ENCODE results near the gene WASF3.

WASF3 gene

DNA sequence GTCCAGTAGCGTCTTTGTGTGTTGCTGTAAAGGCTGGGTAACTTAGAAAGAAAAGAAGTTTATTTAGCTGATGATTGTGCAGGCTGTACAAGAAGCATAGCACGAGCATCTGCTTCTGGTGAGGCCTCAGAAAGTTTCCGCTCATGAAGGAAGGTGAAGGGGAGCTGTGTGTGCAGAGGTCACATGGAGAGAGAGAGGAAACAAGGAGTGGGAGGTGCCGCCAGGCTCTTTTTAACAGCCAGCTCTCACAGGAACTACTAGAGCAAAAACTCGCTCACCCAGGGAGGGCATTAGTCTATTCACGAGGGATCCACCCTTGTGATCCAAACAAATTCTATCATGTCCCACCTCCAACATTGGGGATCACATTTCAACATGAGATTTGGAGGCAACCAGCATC lies 103.3 kb downstream of the WASF3 start:
- H3K27me3 Mint-ChIP-seq, result peaks cover 7% of the 10 kb centered on the region
- H3K4me3 Mint-ChIP-seq, result no peak overlapping the region
- H3K36me3 Mint-ChIP-seq, result no peaks in the 10 kb centered on the region
- H3K27ac Mint-ChIP-seq, result no peak overlapping the region
- no peaks in the 10 kb centered on the region for H3K9me3 Mint-ChIP-seq (ENCODE audit: low read depth)
- H3K4me1 Mint-ChIP-seq (ENCODE audit: low read depth), result no peaks in the 10 kb centered on the region

- peaks cover 8% of the 10 kb centered on the region for H3K27me3 Mint-ChIP-seq
- no peaks in the 10 kb centered on the region for H3K9me3 Mint-ChIP-seq (ENCODE audit: low read depth)
- H3K4me3 Mint-ChIP-seq, result no peak overlapping the region
- no peaks in the 10 kb centered on the region for H3K36me3 Mint-ChIP-seq
- no peak overlapping the region for H3K27ac Mint-ChIP-seq
- no peaks in the 10 kb centered on the region for H3K4me1 Mint-ChIP-seq (ENCODE audit: low read depth)
Measured at GRCh38 chr13:26663791-26664190, 106.3 kb downstream of the WASF3 start.

GRCh38 chr13:26664286-26664685 lies 106.8 kb downstream of the WASF3 start:
- no peaks in the 10 kb centered on the region for H3K4me1 Mint-ChIP-seq (ENCODE audit: low read depth)
- no peaks in the 10 kb centered on the region for H3K9me3 Mint-ChIP-seq (ENCODE audit: low read depth)
- no peaks in the 10 kb centered on the region for H3K36me3 Mint-ChIP-seq
- no peak overlapping the region for H3K27ac Mint-ChIP-seq
- H3K4me3 Mint-ChIP-seq, result no peak overlapping the region
- peaks cover 8% of the 10 kb centered on the region for H3K27me3 Mint-ChIP-seq

DNA sequence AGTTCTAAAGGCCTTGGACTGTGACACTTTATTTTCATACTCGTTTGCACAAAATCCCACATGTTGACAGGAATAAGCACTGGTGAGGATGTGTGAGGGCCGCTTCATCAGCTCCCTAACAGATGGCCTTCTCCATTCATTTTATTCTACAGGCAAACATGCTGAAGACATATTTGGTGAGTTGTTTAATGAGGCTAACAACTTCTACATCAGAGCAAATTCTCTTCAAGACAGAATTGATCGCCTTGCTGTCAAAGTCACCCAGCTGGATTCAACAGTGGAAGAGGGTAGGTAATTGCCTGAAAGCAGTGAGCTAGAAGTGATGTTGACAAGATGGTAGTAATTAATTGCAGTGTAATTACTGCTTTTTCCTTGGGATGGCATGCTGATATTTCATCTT lies 107.4 kb downstream of the WASF3 start:
- no peaks in the 10 kb centered on the region for H3K4me1 Mint-ChIP-seq (ENCODE audit: low read depth)
- H3K27ac Mint-ChIP-seq, result no peak overlapping the region
- peaks cover 11% of the 10 kb centered on the region for H3K27me3 Mint-ChIP-seq
- H3K4me3 Mint-ChIP-seq, result no peak overlapping the region
- H3K36me3 Mint-ChIP-seq, result no peaks in the 10 kb centered on the region
- H3K9me3 Mint-ChIP-seq (ENCODE audit: low read depth), result no peaks in the 10 kb centered on the region

DNA sequence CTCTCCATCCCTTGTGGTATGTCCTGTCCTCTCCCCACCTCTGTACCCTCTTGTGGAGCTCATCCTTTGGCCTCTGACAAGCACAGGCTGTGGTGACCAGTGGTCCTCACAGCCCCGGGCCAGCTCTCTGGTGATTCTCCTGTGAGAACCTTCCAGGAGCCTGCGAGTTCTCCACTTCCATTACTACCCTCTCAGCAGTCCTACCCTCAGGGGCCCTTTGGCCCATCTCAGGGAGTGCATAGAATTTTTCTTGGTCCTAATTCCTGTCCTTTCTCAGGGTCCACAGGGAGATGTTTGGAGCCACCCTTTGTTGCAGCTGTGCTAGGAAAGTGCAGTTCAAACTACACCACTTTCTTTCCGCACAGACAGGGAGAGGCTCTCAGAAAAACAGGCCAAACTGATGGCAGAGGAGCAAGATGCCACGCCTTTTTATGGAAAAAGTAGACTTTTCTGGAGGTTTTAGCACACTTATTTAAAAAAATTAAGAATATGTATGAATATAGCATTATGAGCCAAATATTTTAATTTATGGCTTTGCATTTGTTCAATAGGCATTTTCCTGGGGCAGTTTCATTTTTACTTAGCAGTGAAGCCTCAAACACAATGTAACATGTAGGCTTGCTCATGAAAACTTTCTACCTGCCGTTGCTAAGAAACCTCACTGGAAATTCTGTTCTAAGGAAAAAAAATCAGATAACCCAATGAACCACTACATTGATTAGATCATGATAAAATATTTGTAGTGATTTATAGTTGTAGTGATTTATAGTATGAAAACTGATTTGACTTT lies 111.1 kb downstream of the WASF3 start:
- H3K36me3 Mint-ChIP-seq, result no peaks in the 10 kb centered on the region
- no peak overlapping the region for H3K27ac Mint-ChIP-seq
- no peaks in the 10 kb centered on the region for H3K9me3 Mint-ChIP-seq (ENCODE audit: low read depth)
- H3K4me1 Mint-ChIP-seq (ENCODE audit: low read depth), result no peaks in the 10 kb centered on the region
- peaks cover 9% of the 10 kb centered on the region for H3K27me3 Mint-ChIP-seq
- H3K4me3 Mint-ChIP-seq, result no peak overlapping the region

DNA sequence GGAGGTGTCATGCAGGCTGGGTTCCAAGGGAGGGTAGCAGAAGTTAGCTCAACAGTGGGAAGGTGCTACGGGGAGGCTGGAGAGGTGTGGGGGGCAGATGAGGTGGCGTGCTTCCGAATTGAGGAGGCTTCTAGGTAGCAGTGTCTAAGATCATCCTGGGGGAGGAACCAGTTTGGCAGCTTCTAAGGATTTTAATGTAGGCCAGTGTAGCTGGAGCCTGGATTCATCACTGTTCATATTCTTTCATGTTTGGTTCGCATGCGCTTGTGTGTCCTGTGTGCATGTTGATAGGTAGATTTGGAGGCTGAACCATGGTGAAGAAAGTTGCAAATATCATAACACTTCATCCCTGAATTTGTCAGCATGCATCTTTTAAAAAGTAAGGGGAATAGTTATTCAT lies 116.4 kb downstream of the WASF3 start:
- Mint-ChIP-seq H3K4me3 (no peak overlapping the region), H3K27me3 (peaks cover 7% of the 10 kb centered on the region), H3K36me3 (no peaks in the 10 kb centered on the region), H3K9me3 (ENCODE audit: low read depth) (no peaks in the 10 kb centered on the region), H3K4me1 (ENCODE audit: low read depth) (no peaks in the 10 kb centered on the region), H3K27ac (no peak overlapping the region)

GRCh38 chr13:26677156-26677555 lies 119.7 kb downstream of the WASF3 start:
- Mint-ChIP-seq H3K4me3 (no peak overlapping the region), H3K4me1 (ENCODE audit: low read depth) (no peaks in the 10 kb centered on the region), H3K27ac (no peak overlapping the region), H3K27me3 (peaks cover 4% of the 10 kb centered on the region), H3K9me3 (ENCODE audit: low read depth) (no peaks in the 10 kb centered on the region), H3K36me3 (peaks cover 2% of the 10 kb centered on the region)

GRCh38 chr13:26678330-26678729 lies 120.8 kb downstream of the WASF3 start:
- H3K27ac Mint-ChIP-seq, result no peak overlapping the region
- H3K36me3 Mint-ChIP-seq, result peaks cover 2% of the 10 kb centered on the region
- H3K9me3 Mint-ChIP-seq (ENCODE audit: low read depth), result no peaks in the 10 kb centered on the region
- no peaks in the 10 kb centered on the region for H3K4me1 Mint-ChIP-seq (ENCODE audit: low read depth)
- peaks cover 3% of the 10 kb centered on the region for H3K27me3 Mint-ChIP-seq
- no peak overlapping the region for H3K4me3 Mint-ChIP-seq

DNA sequence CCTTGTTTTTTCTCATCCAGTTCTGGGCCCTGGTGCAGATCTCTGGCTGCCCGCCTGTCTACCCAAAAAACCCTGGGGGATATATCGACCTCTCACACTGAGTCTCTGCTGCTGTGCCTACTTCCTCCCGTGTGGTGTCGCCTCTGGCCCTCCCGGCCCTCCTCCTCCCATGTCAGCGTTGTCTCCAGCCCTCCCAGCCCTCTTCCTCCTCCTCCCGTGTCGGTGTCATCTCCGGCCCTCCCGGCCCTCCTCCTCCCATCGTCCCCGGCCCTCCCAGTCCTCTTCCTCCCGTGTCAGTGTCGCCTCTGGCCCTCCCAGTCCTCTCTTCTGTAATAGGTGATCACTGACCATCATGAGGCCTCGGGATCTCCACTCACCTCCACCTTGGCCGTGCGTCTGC lies 121.3 kb downstream of the WASF3 start:
- Mint-ChIP-seq H3K4me3 (no peak overlapping the region), H3K9me3 (ENCODE audit: low read depth) (no peaks in the 10 kb centered on the region), H3K4me1 (ENCODE audit: low read depth) (no peaks in the 10 kb centered on the region), H3K27ac (no peak overlapping the region), H3K36me3 (peaks cover 2% of the 10 kb centered on the region), H3K27me3 (peaks cover 4% of the 10 kb centered on the region)

DNA sequence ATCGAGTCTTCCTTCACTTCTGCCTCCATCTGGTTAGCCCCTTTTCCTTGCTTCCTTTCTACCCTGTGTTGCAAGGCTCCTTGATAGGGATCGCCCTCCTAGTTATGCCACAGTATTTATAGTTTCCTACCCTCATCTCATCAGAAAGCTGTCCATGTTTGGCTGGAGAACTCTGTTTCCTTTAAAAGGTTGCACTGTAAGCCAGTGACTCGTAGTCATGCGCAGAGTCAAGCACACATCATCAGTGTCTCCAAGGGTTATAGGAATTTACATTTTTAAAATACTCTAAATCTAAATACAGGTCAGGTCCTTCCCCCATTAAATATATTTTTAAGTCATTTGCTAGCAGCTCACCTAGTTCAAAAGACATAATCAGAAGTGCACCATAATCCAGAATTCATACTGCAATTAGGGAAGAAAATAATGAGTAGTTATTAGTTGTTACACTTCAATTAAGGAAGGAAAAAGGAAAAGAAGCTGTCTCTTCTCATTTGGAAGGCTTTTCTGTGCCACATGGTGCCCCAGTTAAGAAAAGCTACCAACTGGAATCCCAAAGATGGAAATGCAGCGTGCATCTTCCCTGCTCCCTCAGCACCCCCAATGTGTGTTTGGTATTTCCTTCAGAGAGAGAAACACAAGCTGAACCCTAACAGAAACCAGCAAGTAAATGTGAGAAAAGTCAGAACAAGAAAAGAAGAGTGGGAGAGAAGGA lies 122.1 kb downstream of the WASF3 start:
- no peak overlapping the region for H3K4me3 Mint-ChIP-seq
- no peaks in the 10 kb centered on the region for H3K9me3 Mint-ChIP-seq (ENCODE audit: low read depth)
- no peaks in the 10 kb centered on the region for H3K4me1 Mint-ChIP-seq (ENCODE audit: low read depth)
- H3K27me3 Mint-ChIP-seq, result peaks cover 9% of the 10 kb centered on the region
- H3K36me3 Mint-ChIP-seq, result peaks cover 2% of the 10 kb centered on the region
- no peak overlapping the region for H3K27ac Mint-ChIP-seq

GRCh38 chr13:26680123-26680450 lies 122.6 kb downstream of the WASF3 start:
- no peak overlapping the region for H3K4me3 Mint-ChIP-seq
- H3K4me1 Mint-ChIP-seq (ENCODE audit: low read depth), result no peaks in the 10 kb centered on the region
- peaks cover 9% of the 10 kb centered on the region for H3K27me3 Mint-ChIP-seq
- peaks cover 2% of the 10 kb centered on the region for H3K36me3 Mint-ChIP-seq
- no peak overlapping the region for H3K27ac Mint-ChIP-seq
- H3K9me3 Mint-ChIP-seq (ENCODE audit: low read depth), result no peaks in the 10 kb centered on the region

DNA sequence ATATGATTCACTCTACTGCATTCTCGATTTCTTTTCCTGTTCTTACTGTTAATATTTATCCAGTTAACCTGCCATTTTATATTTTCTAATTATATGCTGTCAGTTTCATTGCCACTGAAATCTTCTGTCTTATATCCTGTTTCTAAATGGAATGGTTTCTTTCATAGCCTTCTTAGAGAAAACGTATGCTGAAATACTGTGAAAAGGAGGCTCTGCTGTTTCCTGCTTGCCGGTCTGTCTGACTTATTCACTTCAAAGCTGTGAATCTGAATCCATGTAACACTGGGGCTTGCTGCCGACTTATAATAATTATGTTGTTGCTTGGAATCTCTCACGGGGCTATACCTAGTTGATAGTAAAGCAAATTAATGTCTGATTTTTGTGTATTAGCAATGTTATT lies 123.1 kb downstream of the WASF3 start:
- no peaks in the 10 kb centered on the region for H3K4me1 Mint-ChIP-seq (ENCODE audit: low read depth)
- H3K36me3 Mint-ChIP-seq, result peaks cover 2% of the 10 kb centered on the region
- H3K27ac Mint-ChIP-seq, result no peak overlapping the region
- H3K4me3 Mint-ChIP-seq, result no peak overlapping the region
- H3K27me3 Mint-ChIP-seq, result peaks cover 9% of the 10 kb centered on the region
- no peaks in the 10 kb centered on the region for H3K9me3 Mint-ChIP-seq (ENCODE audit: low read depth)

DNA sequence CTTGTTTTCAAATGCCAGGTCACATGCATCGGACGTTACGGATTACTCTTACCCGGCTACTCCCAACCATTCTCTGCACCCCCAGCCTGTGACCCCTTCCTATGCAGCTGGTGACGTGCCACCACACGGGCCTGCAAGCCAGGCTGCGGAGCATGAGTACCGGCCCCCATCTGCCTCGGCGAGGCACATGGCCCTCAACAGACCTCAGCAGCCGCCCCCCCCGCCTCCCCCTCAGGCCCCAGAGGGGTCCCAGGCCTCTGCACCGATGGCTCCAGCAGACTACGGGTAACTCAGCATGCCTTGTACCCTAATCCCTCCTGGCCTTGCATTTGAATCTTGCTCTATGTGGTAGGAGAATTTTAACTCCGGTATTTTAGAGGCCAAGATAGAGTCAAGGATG lies 123.6 kb downstream of the WASF3 start:
- Mint-ChIP-seq H3K36me3 (peaks cover 2% of the 10 kb centered on the region), H3K4me3 (no peak overlapping the region), H3K4me1 (ENCODE audit: low read depth) (no peaks in the 10 kb centered on the region), H3K9me3 (ENCODE audit: low read depth) (no peaks in the 10 kb centered on the region), H3K27me3 (peaks cover 9% of the 10 kb centered on the region), H3K27ac (no peak overlapping the region)

GRCh38 chr13:26682606-26683005 lies 125.1 kb downstream of the WASF3 start:
- peaks cover 9% of the 10 kb centered on the region for H3K27me3 Mint-ChIP-seq
- no peaks in the 10 kb centered on the region for H3K9me3 Mint-ChIP-seq (ENCODE audit: low read depth)
- H3K4me1 Mint-ChIP-seq (ENCODE audit: low read depth), result no peaks in the 10 kb centered on the region
- peaks cover 2% of the 10 kb centered on the region for H3K36me3 Mint-ChIP-seq
- H3K27ac Mint-ChIP-seq, result no peak overlapping the region
- H3K4me3 Mint-ChIP-seq, result no peak overlapping the region

DNA sequence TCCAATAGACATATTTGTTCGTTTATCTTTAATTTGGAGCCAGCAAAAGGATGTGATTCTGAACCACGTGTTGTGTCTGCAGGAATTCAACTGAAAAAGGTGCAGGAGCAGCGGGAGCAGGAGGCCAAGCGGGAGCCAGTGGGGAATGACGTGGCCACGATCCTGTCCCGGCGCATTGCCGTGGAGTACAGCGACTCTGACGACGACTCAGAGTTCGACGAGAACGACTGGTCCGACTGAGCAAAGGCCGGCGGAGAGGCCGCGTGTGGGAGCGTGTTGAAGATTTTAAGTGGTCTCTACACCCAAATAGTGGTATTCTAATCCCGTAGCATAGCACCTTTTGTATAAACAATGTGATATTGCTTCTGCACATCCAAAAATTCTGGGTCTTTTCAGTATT lies 128.1 kb downstream of the WASF3 start:
- no peak overlapping the region for H3K4me3 Mint-ChIP-seq

GRCh38 chr13:26686285-26686684 lies 128.8 kb downstream of the WASF3 start:
- H3K36me3 Mint-ChIP-seq, result no peaks in the 10 kb centered on the region
- peaks cover 13% of the 10 kb centered on the region for H3K27me3 Mint-ChIP-seq
- H3K4me3 Mint-ChIP-seq, result no peak overlapping the region
- peaks cover 12% of the 10 kb centered on the region for H3K9me3 Mint-ChIP-seq (ENCODE audit: low read depth)
- H3K4me1 Mint-ChIP-seq (ENCODE audit: low read depth), result no peaks in the 10 kb centered on the region
- no peak overlapping the region for H3K27ac Mint-ChIP-seq

More for the DNA sequence above, 128.1 kb downstream of the WASF3 start:
- H3K4me1 Mint-ChIP-seq (ENCODE audit: low read depth), result no peaks in the 10 kb centered on the region
- no peak overlapping the region for H3K27ac Mint-ChIP-seq
- H3K27me3 Mint-ChIP-seq, result peaks cover 13% of the 10 kb centered on the region
- H3K36me3 Mint-ChIP-seq, result no peaks in the 10 kb centered on the region
- peaks cover 7% of the 10 kb centered on the region for H3K9me3 Mint-ChIP-seq (ENCODE audit: low read depth)
